HG02798 (cell line): Measurements from ENCODE around the gene GLRX.
"Not testable (repeated sequence)": the region's sequence is repeated elsewhere in the genome, so short reads cannot be mapped to it uniquely, and the experiment has no call there.

Experiments used
- ATAC-seq: cut with Tn5 transposase; IDR thresholded peaks from one replicate; pipeline ENCODE4 v1.9.1; 2021; ENCODE audit warnings: mild to moderate bottlenecking; ENCODE audit not compliant: unreplicated experiment, poor library complexity

Gene GLRX

DNA sequence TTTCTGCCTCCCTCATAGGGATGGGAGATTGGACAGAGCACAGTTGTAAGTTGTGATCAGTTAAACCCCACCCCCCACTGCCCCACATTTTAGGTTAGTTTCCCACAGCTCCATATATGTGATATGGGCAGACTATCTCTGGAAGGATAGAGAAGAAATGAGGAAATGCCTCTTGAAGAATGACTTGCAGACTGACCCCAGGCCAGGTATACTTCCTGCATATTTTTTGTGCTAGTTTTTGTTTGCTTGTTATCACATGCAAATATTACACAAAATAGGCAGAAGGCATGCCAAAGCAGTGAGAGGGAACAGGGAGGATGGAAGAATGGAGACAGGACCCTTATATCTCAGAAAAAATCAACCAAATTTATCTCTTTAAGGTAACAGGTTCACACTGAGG lies 10.1 kb upstream of the GLRX start:
- ATAC-seq: no peak

DNA sequence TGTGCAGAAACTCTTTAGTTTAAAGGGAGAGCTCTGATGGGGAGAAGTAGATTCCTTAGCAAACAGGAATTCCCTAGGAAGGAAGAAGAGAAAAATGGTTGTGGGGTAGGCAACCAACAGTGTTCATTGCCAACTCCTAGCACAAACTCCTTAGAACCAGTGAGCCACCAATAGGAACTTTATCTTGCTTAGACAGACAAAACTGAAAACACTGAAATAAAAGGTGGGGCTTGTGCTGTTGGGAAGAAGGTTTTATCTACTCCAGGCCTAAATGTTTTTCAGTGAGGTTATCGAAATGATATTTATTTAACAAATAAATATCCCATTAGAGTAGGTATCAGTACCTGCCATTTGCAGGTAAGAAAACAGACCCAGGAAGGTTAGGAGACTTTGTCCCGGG lies 7.7 kb upstream of the GLRX start:
- ATAC-seq: no peak

- no peak for ATAC-seq
Measured at GRCh38 chr5:95827892-95828246, 5.3 kb upstream of the GLRX start.

DNA sequence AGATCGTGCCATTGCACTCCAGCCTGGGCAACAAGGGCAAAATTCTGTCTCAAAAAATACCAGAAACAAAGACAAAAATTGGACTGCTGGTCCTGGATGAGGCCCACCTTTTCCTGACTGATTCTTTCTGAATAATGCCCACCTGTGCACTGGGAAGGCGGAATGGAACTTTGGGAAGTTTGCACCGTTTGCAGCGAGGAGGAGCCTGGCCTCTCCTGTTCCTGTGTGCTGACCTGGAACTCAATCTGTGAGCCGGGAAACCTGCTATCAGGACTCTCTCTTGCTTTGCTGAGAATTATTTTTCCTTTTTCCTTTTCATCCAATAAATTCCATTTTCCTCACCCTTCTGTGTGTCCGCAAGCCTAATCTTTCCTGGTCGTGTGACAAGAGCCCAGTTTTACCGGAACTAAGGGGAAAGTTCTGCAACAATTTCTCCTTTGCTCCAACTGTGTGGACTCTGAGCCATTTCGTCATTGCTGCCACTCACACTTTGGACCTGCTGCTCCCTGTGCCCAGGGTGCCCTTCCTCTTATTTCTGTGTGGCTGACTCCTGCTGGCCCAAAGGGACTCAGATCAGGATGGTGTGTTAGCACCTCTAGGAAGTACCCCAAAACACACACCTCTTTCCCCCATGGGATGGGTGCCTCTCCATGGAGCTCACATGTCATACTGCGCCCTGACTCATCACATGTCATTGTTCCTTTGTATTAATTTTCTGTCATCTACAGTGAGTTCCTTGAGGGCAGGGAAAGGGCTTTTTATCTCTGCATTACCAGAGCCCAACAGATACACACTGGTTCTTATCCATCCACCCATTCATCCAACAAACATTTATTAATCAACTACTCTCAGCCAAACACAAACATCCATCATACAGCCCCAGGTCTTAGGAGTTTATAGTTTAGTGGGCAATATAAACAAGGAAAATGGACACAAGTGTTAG lies 4.7 kb upstream of the GLRX start:
- no peak for ATAC-seq

DNA sequence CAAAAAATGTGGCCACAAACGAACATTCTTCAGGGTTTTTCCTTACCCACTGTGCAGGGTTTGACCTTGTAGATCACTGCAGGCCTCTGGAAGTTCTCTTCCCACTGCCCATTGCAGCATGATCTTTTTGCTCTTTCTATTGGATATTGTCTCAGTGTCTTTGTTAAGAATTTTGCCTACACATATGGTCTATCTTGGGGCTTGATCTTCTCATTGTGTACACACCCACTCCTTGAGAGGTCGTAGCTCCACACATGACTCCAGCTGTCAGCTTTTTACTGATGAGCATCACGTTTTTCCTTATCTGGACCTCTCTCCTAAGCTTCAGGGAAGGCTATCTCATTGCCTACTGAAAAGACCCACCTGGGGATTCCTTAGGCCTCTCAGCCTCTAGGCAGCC lies 3.0 kb upstream of the GLRX start:
- no peak for ATAC-seq

DNA sequence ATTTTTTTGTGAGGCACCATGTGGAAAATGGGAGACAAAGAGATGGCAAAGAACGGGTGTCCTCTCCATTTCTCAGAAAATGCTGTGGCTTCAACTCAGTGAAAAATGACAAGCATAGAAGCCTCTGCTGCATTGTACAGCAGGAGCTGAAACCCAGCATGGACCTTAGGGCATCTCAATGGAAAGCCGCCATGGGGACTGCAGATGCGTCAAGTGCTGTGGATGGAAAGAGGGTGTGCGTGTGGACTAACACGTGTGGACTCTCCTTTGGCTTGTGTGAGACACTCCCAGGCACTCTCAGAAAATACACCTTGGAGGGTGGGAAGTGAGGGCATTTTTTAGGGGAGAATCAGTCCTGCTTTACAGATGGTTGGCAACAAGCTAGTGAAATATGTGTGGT lies 2.2 kb upstream of the GLRX start:
- no peak for ATAC-seq

- ATAC-seq: peak; percentile 60
Measured at GRCh38 chr5:95823738-95824609, 1.4 kb upstream of the GLRX start.

- ATAC-seq: no peak
Measured at GRCh38 chr5:95823218-95823737, 752 bp upstream of the GLRX start.

DNA sequence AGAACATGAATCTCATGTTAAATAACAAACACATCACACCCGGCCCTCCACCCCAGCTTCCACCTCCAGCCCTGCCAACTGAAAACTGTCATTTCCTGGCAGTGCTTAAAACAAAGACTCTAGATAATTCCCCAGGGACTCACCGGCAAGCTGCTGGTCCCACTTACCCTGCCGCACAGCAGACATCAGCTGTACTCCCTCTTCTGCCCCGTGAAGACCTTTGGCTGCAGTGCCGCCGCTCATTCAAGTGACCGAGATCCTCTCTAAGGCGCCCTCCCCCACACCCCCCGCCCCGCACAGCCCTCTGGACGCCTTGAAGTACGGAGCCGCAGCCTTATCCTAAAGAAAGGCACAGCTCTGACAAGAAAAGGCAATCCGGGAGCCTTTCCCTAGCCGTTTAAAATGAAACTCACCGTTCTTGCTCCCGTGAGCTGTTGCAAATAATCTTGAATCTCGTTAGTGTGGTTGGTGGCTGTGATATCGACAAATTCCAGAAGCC lies 434 bp downstream of the GLRX start:
- ATAC-seq: peak; percentile 27

- peak; percentile 23 for ATAC-seq
Measured at GRCh38 chr5:95821110-95822021, 1.2 kb downstream of the GLRX start.

- no peak for ATAC-seq
Measured at GRCh38 chr5:95818181-95819147, 4.1 kb downstream of the GLRX start.

DNA sequence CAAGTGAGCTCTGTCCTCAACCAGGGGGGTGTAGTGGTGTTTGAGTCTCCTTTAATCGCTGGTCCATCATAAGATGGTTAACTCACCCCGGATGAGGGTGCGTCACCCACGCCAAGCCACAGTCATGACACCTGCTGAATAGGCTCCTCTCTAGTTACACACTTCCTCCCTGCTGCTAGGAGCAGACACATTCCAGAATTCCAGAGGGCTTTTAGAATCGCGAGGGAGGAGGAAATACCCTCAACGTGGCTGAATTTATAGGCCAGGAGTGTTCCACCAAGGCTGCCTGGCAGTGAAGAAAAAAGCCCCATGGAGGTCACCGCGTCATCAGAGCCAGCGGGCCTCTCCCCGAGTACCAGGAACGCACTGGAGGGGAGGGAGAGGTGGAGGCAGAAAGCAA lies 5.1 kb downstream of the GLRX start:
- no peak for ATAC-seq

- no peak for ATAC-seq
Measured at GRCh38 chr5:95816776-95817175, 5.8 kb downstream of the GLRX start.

GRCh38 chr5:95816341-95816740 lies 6.2 kb downstream of the GLRX start:
- ATAC-seq: no peak

DNA sequence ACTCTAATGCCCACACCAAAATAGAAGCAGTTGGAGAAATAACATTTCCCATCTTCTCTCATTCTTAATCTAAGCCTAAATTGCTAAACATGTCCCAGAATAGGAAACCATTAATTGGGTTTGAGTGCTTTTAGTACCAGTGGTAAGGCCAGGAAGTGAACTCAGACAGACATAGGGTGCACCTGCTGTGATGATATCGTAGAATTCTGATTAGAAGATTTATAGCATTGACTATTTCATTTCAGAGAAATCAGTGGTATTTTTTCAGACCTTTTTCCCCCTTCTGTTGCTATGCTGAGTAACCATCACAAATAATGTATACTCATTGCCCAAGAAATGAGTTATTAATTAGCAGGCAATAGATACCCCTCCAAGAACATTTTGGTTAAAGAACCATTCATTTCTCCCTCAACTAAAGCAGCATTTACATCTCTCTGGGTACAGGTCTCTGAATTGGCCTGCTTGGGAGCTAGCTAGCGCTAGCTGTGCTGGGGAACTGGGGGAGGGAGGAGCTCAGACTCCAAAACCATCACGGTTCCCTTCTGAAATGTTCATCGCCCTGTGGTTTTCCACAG lies 7.3 kb downstream of the GLRX start:
- ATAC-seq: no peak

DNA sequence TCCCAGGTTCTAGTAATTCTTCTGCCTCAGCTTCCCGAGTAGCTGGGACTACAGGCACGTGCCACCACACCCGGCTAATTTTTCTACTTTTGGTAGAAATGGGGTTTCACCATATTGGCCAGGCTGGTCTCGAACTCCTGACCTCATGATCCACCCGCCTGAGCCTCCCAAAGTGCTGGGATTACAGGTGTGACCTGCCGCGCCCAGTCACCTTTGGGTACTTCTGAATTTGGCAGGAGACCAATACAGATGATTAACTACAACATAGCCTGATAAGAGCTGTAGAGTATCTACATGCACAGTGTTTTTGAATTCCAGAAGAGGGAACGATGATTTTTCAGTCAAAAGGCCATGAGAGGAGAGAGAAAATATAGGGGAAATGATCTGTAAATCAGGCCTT lies 9.5 kb downstream of the GLRX start:
- not testable (repeated sequence) for ATAC-seq

- ATAC-seq: no peak
Measured at GRCh38 chr5:95812074-95812471, 10.5 kb downstream of the GLRX start.

DNA sequence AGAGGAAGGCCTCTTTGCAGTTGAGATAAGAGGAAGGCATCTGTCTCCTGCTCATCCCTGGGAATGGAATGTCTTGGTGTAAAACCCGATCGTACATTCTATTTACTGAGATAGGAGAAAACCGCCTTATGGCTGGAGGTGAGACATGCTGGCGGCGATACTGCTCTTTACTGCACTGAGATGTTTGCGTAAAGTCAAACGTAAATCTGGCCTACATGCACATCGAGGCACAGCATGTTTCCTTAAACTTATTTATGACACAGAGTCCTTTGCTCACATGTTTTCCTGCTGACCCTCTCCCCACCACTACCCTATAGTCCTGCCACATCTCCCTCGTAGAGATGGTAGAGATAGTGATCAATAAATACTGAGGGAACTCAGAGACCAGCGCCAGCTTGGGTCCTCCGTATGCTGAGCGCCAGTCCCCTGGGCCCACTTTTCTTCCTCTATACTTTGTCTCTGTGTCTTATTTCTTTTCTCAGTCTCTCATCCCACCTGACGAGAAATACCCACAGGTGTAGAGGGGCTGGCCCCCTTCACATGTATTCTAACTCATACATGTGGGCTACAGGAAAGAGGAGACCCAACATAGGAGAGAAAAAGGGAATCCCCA lies 11.0 kb downstream of the GLRX start:
- ATAC-seq: not testable (repeated sequence)
